ELF-1 (cell line): ENCODE measurements around the gene GTF2I.
"Not testable (repeated sequence)": the region's sequence is repeated elsewhere in the genome, so short reads cannot be mapped to it uniquely, and the experiment has no call there.

ENCODE experiments used
- DNase-seq: peaks from one replicate; pipeline ENCODE4 v3.0.0-alpha.2; 2016; ENCODE audit warnings: low read depth, low spot score

Gene GTF2I

DNA sequence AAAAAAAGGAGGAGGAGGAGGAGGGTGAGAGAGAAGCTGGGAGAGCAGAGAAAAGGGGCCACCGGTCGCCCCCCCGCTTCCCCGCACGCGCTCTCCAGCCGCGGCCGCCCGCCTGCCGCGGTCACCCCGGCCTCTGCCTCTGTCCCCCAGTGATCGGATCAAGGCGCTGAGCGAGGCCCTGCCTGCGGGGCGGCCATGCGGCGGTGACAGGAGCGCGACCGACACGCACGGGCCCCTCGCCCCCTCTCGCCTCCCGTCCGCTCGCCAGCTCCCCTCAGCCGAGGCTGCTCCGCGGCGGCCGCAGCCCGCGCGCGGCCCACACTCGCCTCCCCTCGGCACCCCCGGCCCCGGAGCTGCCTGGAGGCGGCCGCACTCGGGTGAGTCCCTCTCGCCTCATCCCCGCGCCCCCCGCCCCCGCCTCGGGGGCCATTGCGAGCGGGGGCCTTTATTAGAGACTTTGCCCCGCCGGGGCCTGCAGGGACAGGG, at the start of gene GTF2I:
Gene GTF2I (plus strand): TSS at position 27 of the 486 bp plus-strand sequence. CDS start 31,411 bp downstream, outside the sequence.
- DNase-seq: no peak

DNA sequence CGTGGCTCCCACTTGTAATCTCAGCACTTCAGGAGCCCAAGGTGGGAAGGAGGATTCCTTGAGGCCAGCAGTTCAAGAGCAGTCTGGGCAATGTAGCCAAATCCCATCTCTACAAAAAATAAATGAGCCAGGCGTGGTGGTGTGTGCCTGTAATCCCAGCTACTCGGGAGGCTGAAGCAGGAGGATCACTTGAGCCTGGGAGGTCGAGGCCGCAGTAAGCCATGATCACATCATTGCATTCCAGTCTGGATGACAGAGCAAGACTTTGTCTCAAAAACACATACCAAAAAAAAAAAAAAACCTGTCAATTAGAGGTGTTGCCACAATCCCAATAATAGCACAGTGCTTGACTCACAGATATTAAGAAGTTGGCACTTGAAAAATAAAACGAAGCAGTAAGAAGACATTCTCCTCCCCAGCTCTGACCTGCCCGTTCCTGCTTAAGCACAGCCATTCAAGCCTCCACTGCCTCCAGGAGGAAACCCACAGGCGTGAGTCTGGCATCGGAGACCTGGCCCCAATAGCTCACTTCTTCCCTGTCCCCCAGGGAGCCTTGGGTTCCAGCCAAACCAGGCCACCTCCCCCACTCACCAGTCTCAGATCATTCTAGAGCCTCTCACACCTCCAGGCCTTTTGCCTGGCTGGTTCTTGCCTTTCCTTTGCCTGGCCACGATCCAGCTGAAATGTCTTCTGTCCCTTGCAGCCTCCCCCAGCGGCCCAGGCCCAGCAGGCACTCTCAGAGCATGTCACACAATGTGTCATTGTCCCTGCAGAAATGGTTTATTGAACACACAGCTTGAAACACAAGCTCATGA, 45.3 kb upstream of the GTF2I start:
- DNase-seq: peak; percentile 65

DNA sequence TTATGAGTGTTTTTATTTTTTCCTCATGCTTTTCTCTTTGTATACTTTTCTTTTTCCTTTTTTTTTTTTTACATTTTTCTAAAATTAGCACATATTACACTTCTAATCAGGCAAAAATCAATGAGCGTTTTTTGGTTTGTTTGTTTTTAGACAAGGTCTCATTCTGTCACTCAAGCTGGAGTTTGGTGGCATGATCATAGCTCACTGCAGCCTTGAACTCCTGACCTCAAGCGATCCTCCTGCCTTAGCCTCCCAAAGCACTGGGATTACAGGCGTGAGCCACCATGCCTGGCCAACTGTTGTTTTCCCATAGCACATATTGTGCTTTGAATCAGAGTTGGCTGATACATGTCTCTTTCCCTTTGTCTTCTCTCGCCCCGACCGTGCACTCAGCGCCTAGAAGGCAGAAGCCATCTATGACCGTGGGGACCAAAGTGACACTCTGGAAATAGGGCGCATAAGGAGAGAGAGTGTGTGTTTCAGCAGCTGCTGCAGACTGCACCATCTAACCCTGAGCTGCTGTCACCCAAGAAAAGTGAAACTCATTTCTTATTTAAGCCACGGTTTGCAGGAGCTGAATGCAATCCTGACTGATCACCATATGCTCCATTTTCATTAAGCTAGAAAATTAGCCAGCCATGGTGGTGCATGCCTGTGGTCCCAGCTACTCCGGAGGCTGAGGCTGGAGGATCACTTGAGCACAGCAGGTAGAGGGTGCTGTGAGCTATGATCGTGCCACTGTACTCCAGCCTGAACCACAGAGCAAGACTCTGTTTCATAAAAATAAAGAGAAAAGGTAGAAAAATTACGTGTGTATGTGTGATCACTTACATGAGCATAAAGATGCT, 41.4 kb upstream of the GTF2I start:
- no peak for DNase-seq

DNA sequence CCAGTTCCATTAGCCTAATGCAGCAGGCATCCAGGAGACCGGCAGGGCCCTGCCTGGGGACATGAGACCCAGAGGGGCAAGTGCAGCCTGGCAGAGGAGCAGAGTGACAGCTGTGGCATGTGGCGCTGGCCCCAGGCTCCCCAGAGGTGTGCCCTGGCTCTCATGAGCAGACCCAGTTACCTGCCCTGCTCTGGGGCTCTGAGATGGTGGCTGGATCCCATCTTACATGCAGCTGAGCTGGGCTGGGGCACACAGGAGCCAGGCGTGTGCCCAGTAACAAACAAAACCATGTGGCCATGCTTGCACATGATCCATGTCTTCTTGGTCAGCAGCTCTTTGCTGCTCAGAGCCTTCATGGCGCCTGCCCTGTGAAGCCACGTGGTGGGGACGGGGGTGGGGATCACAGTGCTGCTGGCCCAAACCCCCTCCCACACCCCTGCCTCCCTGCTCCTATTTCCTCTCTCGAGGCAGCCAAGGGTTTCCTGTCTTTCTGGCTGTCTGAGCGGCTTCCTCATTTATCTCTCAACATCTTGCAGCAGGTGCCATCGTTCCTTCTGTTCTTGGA, 40.3 kb upstream of the GTF2I start:
- DNase-seq: peak; percentile 44

DNA sequence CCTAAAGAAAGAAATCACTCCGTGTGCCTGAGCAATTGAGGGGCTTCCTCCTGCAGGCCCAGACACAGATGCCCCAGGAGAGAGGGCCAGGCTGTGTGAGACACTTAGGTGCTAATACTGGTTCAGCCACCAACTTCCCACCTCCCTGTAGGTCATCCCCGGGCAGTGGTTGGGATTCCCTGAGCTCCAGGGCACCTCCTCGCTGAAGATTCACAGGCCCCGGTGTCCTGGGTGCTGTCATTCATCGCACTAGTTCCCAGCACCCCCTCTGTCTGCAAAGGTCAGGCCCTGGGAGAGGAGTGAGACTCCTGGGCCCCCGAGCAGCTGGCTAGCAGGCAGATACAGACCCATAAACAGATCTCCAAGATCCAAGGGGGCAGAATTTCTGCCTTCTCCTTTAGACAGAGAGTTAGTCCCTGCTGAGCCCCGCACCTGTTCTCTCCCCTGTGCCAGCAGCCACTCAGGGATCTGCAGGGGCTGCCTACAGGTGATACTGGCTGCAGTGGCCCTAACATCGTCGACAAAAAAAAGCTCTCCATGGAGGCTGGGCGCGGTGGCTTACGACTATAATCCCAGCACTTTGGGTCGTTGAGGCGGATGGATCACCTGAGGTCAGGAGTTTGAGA, 38.2 kb upstream of the GTF2I start:
- DNase-seq: peak; percentile 38

DNA sequence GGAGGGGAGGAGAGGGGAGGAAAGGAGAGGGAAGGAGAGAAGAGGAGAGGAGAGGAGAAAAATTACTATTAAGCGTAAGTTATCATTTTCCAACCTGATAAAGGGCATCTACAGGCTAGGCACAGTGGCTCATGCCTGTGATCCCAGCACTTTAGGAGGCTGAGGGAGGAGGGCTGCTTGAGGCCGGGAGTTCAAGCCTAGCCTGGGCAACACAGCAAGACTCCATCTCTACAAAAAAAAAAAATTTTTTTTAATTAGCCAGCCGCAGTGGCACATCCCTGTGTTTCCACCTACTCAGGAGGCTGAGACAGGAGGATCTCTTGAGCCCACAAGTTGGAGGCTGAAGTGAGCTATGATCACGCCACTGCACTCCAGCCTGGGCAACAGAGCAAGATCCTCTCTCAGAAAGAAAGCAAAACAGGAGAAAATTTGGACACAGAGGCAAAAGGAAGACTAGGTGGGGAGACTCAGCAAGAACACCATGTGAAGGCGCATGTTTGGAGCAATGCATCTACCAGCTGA, 35.2 kb upstream of the GTF2I start:
- DNase-seq: no peak

DNA sequence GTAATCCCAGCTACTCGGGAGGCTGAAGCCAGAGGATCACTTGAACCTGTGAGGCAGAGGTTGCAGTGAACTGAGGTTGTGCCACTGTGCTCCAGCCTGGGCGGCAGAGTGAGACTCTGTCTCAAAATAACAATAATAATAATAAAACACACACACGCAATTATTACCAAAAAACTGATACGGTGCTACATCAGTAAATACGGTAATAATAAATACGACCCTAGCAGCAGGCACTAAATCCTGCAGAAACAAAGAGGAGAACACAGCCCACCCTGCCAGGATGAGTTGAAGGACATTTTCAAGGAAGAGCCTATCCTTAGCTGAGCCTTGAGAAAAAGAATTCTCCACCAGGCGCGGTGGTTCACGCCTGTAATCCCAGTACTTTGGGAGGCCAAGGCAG, 34.4 kb upstream of the GTF2I start:
- DNase-seq: no peak

DNA sequence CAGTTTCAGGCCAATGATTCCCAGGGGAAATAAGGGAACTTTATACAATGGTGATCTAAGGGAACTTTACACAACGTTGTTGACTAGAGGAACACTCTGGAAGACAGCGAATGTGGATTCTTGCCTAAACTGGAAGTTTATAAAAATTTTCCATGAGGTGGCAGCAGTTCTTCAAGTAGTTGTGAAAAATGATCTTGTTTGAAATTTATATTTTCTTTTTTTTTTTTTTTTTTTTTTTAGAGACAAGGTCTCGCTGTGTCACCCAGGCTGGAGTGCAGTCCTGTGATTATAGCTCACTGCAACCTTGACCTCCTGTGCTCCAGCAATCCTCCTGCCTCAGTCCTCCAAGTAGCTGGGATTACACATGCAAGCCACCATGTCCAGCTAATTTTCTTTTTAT, 32.1 kb upstream of the GTF2I start:
- DNase-seq: no peak

DNA sequence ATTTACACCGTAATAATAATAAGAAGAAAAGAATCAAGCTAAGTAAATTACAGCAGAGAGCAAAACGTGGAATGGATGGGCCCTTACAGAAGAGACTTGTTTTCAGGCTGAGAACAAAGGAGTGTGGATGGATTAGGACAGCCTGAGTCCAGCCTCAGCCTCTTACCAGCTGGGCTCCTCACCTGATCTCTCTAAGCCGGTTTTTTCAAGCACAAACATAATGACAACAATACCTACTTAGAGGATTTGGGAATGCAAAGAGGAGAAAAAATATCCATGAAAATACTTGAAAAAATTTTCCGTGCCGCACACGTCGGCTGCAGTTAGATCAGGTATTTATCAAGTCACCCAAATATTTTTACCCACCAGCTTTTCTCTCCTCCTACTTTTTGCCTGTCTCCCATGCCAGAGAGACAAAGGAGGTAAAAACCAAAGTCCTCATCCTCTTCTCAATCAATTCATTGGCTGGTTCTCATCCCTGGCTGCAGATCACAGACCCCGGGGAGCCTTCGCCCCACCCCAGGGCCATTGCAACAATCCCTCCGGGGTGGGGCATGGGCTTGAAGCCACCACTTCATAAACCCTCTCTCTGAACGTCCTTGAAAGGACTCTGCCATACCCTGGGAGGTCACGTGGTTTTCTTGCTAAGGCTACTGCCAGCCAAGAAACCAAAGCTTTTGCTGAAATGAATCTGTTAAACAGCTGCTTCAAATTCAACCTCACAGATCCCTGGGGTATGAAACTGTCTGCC, 29.7 kb upstream of the GTF2I start:
- peak; percentile 74 for DNase-seq

DNA sequence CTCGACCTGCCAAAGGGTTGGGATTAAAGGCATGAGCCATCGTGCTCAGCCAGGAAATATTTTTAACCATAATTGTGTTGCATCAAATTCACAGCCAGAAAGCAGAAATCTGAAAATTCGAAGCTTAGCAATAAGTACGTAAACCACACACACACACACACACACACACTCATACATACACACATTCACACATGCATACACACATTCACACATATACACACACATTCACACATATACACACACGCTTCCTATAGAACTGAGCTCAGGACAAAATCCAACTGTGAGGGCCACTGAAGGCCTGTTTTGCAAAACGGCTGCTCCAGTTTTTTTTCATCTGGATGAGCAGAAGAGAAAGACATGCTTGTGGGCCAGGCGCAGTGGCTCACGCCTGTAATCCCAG, 25.0 kb upstream of the GTF2I start:
- no peak for DNase-seq

DNA sequence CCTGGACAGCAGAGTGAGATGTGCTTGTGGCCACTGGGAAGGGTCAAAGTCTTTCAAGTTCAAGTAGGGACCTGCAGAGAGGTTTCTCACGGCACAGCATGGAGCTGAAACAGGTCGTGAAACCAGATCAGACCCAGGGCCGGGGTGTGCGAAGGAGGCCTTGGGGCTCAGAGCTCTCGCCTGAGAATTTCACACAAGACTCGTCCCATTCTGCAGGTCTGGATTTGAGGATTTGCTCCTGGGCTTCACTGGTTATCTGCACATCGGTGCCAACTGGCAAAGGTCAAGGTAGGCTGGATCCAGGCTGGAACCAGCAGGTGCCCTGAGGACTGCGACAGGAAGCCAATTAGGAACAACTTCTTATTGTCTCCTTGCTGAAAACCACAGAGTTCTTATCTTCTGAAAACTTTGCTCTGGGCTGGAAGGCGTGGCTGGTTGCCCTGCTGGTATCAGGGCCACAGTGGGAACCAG, 24.0 kb upstream of the GTF2I start:
- no peak for DNase-seq

DNA sequence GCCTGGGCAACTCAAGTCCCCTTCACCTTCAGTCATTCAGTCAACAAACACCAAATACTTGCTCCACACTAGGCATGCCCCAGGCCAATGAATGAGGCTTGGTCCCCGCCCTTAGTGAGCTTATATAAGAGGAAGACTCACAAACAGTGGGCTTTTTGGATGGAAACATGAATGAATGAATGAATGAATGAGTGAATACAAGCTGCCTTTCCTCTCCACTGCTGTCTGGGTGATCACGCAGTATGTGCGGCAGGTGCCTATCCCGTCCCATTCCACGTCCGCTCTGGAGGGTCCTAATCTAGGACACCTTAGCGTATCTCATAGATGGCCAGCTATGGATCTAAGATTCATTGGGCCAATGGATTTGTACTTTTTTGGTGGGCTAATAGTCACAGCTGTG, 19.8 kb upstream of the GTF2I start:
- no peak for DNase-seq

DNA sequence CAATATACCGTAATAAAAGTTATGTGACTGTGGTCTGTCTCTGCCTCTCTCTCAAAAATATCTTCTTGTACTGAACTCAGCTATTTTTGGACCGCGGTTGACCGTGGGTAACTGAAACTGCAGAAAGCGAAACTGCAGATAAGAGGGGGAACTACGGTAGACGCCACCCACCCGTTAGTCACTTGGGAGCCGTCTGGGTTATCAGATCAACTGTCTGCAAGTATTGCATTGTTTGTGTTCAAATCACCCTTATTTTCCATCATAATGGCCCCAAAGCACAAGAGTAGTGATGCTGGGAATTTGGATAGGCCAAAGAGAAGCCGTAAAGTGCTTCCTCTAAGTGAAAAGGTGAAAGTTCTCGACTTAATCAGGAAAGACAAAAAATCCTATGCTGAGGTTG, 7.5 kb upstream of the GTF2I start:
- DNase-seq: peak; percentile 25

DNA sequence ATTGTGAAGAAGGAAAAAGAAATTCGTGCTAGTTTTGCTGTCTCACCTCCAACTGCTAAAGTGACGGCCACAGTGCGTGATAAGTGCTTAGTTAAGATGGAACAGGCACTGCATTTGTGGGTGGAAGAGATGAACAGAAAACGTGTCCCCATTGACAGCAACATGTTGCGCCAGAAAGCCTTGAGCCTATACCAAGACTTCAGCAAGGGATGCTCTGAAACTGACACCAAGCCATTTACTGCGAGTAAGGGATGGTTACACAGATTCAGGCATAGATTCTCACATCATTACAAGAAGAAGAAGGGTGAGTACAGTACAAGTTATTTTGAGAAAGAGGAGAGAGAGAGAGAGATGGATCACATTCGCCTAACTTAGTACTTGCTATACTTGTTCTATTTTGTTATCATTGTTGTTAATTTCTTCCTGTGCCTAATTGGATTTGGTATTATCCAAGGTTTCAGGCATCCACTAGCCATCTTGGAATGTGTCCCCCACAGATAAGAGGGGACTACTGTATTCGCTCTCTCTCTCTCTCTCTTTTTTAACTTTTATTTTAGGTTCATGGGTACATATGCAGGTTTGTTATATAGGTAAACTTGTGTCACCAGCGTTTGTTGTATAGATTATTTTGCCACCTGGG, 6.9 kb upstream of the GTF2I start:
- not testable (repeated sequence) for DNase-seq

DNA sequence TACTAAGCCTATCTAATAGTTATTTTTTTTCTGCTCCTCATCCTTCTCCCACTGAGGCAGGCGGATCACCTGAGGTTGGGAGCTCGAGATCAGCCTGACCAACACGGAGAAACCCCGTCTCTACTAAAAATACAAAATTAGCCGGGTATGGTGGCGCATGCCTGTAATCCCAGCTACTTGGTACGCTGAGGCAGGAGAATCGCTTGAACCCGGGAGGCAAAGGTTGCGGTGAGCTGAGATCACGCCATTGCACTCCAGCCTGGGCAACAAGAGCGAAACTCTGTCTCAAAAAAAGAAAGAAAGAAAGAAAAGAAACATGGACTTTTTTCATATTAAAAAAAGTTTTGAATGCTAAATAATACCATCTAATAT, 6.4 kb upstream of the GTF2I start:
- not testable (repeated sequence) for DNase-seq

DNA sequence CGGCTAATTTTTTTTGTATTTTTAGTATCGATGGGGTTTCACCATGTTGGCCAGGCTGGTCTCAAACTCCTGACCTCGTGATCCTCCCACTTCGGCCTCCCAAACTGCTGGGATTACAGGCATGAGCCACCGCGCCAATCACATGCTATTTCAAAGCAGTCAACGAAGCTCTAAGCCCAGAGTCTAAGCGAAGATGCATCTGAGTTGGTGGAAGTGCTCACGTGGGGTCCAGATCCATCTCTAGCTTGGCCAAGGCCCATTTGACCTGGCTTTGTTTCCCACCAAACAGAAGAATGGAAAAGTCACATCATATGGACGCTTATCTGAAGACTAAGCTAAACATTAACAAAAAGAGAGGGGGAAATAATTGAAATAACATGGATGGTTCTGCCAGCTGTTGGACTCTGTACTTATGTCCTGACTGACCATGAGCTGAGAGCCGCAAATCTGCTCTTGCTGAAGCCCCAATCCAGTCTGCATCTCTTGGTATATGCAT, 3.8 kb upstream of the GTF2I start:
- no peak for DNase-seq

DNA sequence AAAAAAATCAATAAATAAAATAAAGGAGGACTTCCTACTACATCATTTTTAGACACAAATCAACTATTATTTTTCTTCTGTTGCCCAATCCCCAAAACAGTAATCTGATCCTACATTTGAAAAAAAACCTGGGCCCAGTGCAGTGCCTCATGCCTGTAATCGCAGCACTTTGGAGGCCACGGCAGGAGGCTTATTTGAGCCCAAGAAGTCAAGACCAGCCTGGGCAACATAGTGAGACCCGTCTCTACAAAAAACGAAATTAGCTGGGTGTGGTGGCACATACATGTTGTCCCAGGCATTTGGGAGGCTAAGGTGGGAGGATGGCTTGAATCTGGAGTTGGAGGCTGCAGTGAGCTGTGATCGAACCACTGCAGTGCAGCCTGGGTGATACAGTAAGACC, 2.7 kb upstream of the GTF2I start:
- no peak for DNase-seq

DNA sequence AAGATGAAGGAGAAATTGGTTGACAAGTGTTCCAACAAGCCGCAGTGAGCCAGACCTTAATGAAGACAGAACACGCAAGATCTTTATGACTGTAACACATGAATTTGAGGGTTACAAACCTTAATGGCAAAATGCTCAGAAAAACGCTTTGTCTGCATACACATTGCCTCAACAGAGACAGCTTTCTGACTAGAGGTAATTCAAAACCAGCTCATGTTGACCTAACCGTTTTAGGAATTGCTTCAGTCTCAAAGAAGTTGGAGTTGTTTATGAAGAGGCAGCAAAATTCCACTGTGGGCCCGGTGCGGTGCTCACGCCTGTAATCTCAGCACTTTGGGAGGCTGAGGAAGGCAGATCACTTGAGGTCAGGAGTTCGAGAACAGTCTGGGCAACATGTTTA, 2.2 kb upstream of the GTF2I start:
- DNase-seq: peak; percentile 12

DNA sequence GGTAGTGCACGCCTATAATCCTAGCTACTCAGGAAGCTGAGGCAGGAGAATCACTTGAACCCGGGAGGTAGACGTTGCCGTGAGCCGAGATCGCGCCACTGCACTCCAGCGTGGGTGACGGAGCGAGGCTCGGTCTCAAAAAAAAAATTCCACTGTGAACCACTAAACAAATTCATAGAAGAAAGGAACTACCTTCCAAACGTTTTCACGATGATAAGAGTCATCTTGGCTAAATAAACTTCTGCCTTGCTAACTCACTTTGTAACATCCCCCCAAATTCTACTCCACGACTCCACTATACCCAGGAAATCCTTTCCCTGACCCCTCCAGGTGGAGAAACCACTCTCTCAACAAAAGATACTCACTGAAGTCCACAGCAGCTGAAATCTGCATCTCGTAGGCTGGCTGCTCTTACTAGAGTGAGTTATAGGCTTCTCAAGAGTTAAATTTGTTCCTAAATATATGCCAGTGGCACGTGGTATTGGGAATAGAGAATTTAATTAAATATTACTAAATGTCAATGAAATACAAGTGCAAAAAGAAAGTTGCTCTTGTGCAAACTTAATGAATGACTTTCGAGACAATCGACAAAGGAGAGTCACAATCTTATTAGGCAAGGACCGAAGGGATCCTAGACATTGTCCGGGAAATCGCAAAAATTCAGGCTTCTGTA, 1.6 kb upstream of the GTF2I start:
- DNase-seq: no peak

DNA sequence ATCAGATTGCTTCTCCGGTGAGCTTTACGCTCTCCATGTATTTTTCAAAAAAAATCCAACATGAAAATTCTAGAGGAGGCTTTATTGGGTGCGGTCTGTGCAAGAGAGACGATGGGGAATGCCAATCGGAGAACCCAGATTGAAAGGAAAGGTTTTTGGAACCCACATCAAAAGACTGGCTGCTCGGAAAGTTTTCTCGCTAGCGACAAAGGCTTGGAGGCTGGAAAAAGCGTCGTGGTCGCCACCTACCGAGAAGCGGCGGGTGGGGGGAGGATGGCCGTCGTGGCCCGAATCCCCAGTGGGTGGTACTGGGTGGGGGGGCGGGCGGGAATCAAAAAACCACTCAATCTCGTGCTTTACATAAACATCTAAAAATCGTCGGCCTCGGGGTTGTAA, 1.1 kb upstream of the GTF2I start:
- DNase-seq: peak; percentile 36
